HPDE6-E6E7 (cell line): ENCODE data around the gene HACL1.

Source experiments
- DNase-seq: peaks from one replicate; pipeline ENCODE4 v3.0.0; 2011; ENCODE audit warnings: missing footprints; ENCODE audit errors: extremely low spot score

Gene HACL1

GRCh38 chr3:15523660-15524417, 77.5 kb downstream of the HACL1 start:
- DNase-seq, result no peak

- DNase-seq, result no peak
Observed at GRCh38 chr3:15522016-15522415, 79.4 kb downstream of the HACL1 start.

- no peak for DNase-seq
Observed at GRCh38 chr3:15521573-15521965, 79.8 kb downstream of the HACL1 start, which contains the start of gene COLQ. Gene COLQ, minus strand, starts transcription at chr3:15521706. Its CDS starts 81 bp downstream, at chr3:15521625.

- no peak for DNase-seq
Observed at GRCh38 chr3:15520804-15521572, 80.4 kb downstream of the HACL1 start.

- no peak for DNase-seq
Observed at GRCh38 chr3:15520185-15520584, 81.2 kb downstream of the HACL1 start.

GRCh38 chr3:15519096-15519495, 82.3 kb downstream of the HACL1 start:
- DNase-seq, result no peak

GRCh38 chr3:15514663-15515340, 86.6 kb downstream of the HACL1 start:
- no peak for DNase-seq

- DNase-seq, result no peak
Observed at GRCh38 chr3:15513810-15514662, 87.3 kb downstream of the HACL1 start.

GRCh38 chr3:15513116-15513515, 88.3 kb downstream of the HACL1 start:
- DNase-seq, result no peak

- DNase-seq, result no peak
Observed at GRCh38 chr3:15512166-15512565, 89.2 kb downstream of the HACL1 start.

- DNase-seq, result no peak
Observed at GRCh38 chr3:15511156-15511555, 90.2 kb downstream of the HACL1 start.
